Measurements from ENCODE around the gene OR10H3.

DNA sequence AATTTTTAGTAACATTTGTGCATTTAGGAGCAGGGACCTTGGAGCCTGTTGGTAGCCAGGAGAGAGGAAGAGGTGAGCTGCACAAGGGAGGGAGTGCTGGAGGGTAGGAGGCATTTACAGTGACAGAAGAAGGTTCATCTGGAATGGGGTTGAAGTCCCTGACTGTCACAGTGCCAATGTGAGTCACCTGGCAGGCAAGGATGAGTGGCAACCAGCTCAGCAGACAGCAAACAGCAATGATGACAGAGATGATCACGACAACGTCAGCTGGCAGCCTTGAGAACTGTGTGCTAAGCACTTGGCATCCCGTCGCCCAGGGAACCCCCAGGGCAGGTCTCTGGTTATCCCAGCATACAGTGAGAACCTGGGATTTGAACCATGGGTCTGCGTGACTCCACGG lies 52.3 kb downstream of the OR10H3 start:
- TF ChIP-seq POLR2A (IDR thresholded peaks at IDR 0.05) (no peak), CTCF (IDR thresholded peaks at IDR 0.05) (no peak)
